KG1 (cell line): Measurements from ENCODE around the gene ZDHHC20.

Experiments
- DNase-seq: peaks from one replicate; lab custom pipeline; 2025; lab: John Stamatoyannopoulos, UW

ZDHHC20 gene

GRCh38 chr13:21361123-21361522 lies 98.0 kb downstream of the ZDHHC20 start:
- DNase-seq: no peak

DNA sequence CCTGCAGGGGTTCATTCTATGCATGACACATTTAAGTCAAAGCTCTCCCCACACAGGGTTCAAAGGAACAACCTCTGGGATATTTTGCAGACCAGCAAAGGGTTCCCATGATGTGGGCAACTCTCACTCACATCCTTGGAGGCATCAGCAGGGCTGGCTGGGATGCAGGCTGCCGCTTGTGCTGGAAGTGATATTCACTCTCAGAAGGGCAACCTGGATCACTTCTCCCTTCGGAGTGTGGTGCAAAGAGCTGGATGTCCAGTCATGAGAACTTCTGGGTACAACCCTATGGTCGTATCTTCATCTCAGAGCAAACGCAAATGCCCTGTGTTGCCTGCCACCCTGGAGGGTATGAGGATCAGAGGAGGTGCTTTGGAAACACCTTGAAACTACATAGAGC lies 98.6 kb downstream of the ZDHHC20 start:
- no peak for DNase-seq

DNA sequence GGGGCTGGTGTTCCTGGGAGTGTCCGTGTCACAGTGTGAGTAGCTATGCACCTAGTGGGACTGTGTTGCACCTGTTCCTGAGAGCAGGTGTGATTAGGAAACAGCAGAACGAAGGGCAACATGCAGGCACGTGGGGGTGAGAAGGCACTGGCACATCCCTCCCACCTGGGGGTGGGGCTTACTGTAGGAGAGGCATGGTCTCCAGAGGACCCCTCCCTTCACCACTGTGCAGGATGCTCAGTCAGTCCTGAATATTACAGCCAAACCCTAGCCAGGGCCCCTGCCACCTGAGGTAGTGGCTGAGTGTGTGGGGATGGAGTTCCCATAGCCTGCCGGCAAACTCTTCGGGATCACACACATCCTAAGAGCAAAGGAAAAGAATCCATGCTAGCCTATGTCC lies 99.2 kb downstream of the ZDHHC20 start:
- no peak for DNase-seq

DNA sequence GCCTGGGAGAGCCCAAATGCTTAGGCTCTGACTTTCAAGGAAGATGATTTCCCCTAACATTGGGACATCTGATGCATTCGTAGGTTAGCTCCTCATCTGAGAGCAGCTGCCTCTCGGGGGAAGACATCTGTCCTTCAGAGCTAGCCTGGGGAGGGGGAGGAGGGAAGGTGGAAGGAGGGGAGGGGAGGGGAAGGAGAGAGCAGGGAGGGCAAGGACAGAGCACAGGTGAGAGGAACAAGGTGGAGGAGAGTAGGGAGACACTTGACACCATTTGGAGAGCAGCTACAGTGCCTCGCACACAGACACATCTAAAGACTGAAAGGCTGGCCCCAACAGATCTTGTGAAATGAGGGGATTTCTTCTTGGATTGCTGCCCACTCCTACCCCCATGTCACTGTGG lies 103.8 kb downstream of the ZDHHC20 start:
- DNase-seq: no peak

DNA sequence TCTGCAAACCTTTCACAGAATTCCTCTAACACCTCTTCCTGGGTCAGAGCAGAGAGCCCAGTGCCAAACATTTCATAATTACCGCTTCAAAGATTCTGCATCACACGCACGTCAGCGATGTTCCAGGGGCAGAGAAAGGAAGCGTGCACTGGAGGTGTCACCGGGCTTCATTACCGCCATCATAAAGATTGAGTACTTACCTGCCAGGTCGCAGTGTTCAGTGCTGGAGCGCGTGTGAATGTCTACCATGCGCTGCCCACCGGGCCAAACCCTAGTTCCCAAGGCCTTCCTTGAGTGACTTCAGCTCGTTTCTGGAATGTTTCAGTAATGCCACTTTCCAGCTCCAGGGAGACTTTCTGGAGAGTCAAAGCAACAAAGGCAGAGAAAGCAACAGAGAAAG lies 104.4 kb downstream of the ZDHHC20 start:
- DNase-seq: no peak

GRCh38 chr13:21348488-21349120 lies 110.5 kb downstream of the ZDHHC20 start:
- no peak for DNase-seq

- no peak for DNase-seq
Measured at GRCh38 chr13:21347753-21348318, 111.3 kb downstream of the ZDHHC20 start.

GRCh38 chr13:21344662-21345176 lies 114.4 kb downstream of the ZDHHC20 start:
- DNase-seq: peak; percentile 80

DNA sequence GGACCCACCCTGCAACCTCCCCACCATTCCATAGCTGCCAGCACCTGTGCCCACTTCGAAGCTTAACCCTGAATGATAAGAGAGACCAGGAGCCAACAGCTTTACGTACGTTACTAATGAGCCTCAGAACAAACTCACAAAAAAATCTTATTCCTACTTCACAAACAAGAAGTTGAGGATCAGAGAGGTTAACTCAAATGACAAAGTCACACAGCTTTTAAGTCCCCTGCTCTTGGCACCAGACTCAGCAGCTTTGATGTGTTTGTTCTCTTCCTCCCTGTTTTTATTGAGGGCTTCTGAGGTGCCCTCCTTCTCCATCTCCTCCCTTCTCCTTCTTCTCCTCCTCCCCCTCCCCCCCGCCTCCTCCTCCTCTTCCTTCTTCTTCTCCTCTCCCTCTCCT lies 115.4 kb downstream of the ZDHHC20 start:
- no peak for DNase-seq

DNA sequence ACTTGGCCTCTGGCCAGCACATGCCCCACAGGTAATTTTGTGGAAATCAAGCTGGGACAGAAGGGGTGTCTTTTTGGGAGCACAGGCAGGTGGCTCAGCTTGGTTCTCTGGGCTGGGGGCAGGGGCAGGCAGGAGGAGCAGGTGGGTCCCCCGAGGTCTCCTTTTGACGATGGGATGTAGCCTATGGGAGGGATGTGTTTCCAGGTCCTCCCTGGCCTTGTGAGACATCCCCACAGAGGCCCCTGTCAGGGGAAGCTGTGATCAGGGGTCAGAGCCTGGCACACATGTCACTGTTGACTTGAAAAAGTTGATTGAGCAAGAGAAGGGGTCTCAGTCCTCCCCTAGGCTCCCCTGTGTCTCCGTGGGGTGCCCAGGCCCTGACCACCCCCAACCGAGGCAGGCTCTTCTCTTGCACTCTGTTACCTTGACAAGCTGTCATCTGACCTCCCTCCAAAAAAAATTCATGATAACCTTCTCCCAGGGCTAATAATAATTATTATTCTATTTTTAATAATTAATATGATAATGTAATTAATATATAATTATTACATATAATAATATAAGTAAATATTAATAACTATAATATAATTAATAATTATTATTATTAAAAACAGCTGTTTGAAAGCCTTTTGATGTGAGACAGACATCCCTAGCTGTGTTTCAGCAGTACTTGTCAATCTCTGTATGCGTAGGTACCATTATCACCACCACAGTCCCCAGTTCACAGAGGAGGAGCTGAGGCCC lies 116.2 kb downstream of the ZDHHC20 start:
- DNase-seq: no peak

DNA sequence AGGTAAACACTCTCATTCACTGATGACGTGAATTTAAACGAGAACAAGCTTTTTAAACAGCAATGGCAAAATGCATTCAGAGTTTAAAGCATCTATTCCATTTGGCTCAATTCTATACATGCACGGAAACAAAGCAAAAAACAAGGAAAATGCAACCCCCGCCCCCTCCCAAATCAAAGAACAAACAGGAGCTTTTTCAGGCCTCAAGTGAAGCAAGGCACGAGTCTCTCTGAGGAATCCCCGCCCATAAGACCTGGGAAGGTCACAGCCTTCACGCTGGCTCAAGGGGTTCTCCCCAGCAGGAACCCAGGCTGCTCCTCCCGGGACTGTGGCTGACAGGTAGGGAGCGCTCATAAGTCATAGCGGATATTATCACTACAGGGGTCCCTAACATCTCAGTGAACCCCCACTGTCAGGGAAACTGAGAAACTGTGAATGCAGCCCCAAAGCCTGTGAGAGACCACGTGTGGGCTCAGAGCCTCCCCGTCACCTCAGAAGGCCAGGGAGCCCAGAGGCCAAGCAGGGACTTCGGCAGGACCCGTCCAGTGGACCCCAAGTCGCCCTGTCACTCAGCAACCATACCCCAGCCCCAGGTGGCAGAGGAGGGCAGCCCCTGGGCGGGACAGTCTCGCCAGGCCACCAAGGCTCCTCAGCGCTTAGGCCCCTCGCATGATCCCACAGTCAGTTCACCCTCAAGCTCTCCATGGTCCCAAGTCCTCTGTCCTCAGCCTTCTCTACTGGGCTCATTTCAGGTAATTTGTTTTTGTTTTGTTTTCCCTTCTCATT lies 117.3 kb downstream of the ZDHHC20 start:
- DNase-seq: no peak

GRCh38 chr13:21338639-21339278 lies 120.3 kb downstream of the ZDHHC20 start:
- DNase-seq: no peak

- no peak for DNase-seq
Measured at GRCh38 chr13:21338156-21338555, 120.9 kb downstream of the ZDHHC20 start.

- DNase-seq: no peak
Measured at GRCh38 chr13:21336609-21337349, 122.3 kb downstream of the ZDHHC20 start.

- no peak for DNase-seq
Measured at GRCh38 chr13:21333186-21333585, 125.9 kb downstream of the ZDHHC20 start.

DNA sequence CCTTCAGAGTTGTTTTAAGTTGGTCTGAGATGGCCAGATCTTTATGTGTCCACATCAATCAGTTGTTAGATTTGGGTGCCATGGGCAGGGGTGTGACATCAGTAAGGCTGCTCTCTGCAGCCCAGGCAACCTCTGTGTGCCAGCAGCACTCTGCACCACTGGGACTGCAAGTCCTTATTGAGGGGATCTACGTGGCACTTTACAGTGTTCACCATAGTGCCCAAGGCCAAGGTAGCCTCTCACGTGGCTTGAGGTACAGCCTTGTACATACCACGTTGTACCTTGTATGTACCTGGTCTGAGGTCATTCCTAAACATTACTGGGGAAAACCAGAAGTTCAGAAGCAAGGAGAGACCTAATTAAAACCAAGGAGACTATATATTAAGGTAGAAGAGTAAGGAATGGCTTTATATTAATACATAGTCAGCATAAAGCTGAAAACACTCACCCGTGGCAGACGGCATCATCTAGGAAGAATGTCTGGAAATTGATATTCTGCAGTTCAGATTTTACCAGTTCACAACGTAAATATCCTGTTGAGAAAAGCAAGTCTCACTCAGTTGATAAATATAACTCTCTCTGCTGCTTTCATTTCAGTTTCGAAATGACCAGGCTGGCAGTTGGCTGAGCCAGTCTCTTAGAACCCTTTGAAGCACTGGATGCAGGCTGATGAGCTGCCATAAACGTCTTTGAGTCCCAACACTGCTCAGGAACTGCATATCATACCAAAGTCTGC lies 128.8 kb downstream of the ZDHHC20 start:
- no peak for DNase-seq

DNA sequence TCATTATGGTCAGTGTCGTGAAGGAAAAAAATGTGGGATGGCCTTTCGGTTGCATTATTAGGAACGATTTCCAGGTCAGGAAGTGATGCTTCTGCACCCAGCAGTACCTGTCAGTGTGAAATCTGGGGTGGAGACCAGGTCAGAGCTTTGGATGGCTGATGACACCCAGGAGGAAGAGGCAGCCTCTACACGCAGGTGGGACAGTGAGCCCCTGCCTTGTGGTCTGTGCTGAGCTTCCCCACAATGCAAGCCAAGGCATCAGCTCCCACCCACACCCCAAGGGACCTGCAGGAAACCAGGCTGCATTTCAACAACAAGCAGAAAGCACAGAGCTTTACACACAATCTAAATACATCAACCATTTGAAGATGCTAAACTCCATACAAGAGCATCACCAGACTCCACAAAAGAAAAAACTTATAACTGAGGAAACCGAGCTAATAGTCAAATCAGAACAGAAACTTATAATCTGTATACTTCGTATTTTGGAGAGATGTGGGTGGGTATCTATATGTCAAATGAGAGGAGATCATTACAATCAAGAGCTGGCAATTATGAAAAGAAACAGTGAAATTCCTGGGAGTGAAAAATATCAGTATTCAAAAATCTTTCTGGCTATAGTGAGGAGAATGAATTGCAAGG lies 130.1 kb downstream of the ZDHHC20 start:
- no peak for DNase-seq

DNA sequence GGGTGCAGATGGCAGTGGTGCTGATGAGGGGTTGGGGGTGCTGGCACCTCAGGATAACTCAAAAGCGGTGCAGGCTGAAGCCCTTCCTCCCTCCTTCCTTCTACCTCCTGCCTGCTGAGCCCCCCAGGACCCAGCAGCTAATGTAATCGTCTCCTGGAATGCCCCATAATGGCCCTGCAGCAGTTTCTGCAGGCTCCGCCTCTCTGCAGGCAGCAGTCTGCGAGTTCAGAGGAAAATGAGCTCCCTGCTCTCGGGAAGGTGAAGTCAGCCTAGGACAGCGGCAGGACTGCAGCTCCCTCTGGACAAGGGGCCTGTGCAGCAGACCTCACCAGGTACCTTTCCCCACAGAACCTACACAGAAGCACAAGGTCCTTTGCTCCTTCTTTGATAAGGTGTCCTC lies 130.9 kb downstream of the ZDHHC20 start:
- no peak for DNase-seq

- DNase-seq: no peak
Measured at GRCh38 chr13:21326155-21327031, 132.7 kb downstream of the ZDHHC20 start.
